Activated T-helper 17 cell treated with anti-CD3 and anti-CD28 coated beads, Interleukin-2, amount 50 U/mL, for 72 hours (primary cell): ENCODE results near the gene NEMP2. TPM values are rescaled to one million over a fixed set of nuclear protein-coding genes. Genes with fewer than 3 reads are reported as not detected.

ENCODE experiments used
- ATAC-seq: fragments of 150-1000 bp; cut with Tn5 transposase; replicated peaks from 2 replicates; pipeline ENCODE4 v1.10.0; 2021; ENCODE audit warnings: mild to moderate bottlenecking, moderate library complexity
- H3K27ac Mint-ChIP-seq: one replicate; pipeline ENCODE4 v1.8.0; 2022; ENCODE audit warnings: mixed read lengths
- H3K27me3 Mint-ChIP-seq: one replicate; pipeline ENCODE4 v1.8.0; 2022; ENCODE audit warnings: mixed read lengths
- H3K36me3 Mint-ChIP-seq: one replicate; pipeline ENCODE4 v1.8.0; 2022; ENCODE audit warnings: low read depth, mild to moderate bottlenecking, mixed read lengths
- H3K4me1 Mint-ChIP-seq: one replicate; pipeline ENCODE4 v1.8.0; 2022; ENCODE audit warnings: mixed read lengths
- H3K4me3 Mint-ChIP-seq: one replicate; pipeline ENCODE4 v1.8.0; 2022; ENCODE audit warnings: mild to moderate bottlenecking, mixed read lengths
- H3K9me3 Mint-ChIP-seq: one replicate; pipeline ENCODE4 v1.8.0; 2022; ENCODE audit warnings: mixed read lengths
- total RNA-seq, 2 donors: library from RNA; stranded (reverse); gene quantifications; one replicate each; pipeline ENCODE4 v1.2.3, GENCODE V29; 2022

The NEMP2 gene
- total RNA-seq, 2 donors from 2014 or later: 10.6 to 16.5 TPM

- no peaks in the 10 kb centered on the region for H3K27me3 Mint-ChIP-seq
- H3K36me3 Mint-ChIP-seq: peaks cover 33% of the 10 kb centered on the region
- H3K4me3 Mint-ChIP-seq: no peak overlapping the region
- H3K4me1 Mint-ChIP-seq: peaks cover 17% of the 10 kb centered on the region
- no peak for ATAC-seq
- H3K9me3 Mint-ChIP-seq: peaks cover 33% of the 10 kb centered on the region
- no peak overlapping the region for H3K27ac Mint-ChIP-seq
Observed at GRCh38 chr2:190538201-190538600, 3.7 kb upstream of the NEMP2 start.

- Mint-ChIP-seq H3K27ac (no peak overlapping the region), H3K4me1 (peaks cover 19% of the 10 kb centered on the region), H3K9me3 (peaks cover 33% of the 10 kb centered on the region), H3K27me3 (no peaks in the 10 kb centered on the region), H3K4me3 (no peak overlapping the region), H3K36me3 (peaks cover 33% of the 10 kb centered on the region)
- no peak for ATAC-seq
Observed at GRCh38 chr2:190537765-190538164, 3.2 kb upstream of the NEMP2 start.

- Mint-ChIP-seq H3K27ac (peak overlapping the region; percentile 35), H3K4me1 (peaks cover 24% of the 10 kb centered on the region), H3K27me3 (no peaks in the 10 kb centered on the region), H3K4me3 (peak overlapping the region; percentile 98), H3K9me3 (peaks cover 18% of the 10 kb centered on the region), H3K36me3 (peaks cover 19% of the 10 kb centered on the region)
- ATAC-seq: no peak
Observed at GRCh38 chr2:190535586-190535985, 1.1 kb upstream of the NEMP2 start.

GRCh38 chr2:190535121-190535439, 558 bp upstream of the NEMP2 start:
- peaks cover 15% of the 10 kb centered on the region for H3K36me3 Mint-ChIP-seq
- peaks cover 29% of the 10 kb centered on the region for H3K4me1 Mint-ChIP-seq
- ATAC-seq: no peak
- H3K27ac Mint-ChIP-seq: peak overlapping the region; percentile 35
- peaks cover 16% of the 10 kb centered on the region for H3K9me3 Mint-ChIP-seq
- peak overlapping the region; percentile 98 for H3K4me3 Mint-ChIP-seq
- H3K27me3 Mint-ChIP-seq: no peaks in the 10 kb centered on the region

GRCh38 chr2:190533968-190534309, 583 bp downstream of the NEMP2 start:
- Mint-ChIP-seq H3K4me3 (peak overlapping the region; percentile 98), H3K9me3 (peaks cover 8% of the 10 kb centered on the region), H3K4me1 (peaks cover 41% of the 10 kb centered on the region), H3K27ac (peak overlapping the region; percentile 98), H3K27me3 (no peaks in the 10 kb centered on the region), H3K36me3 (peaks cover 15% of the 10 kb centered on the region)
- peak; percentile 57 for ATAC-seq

GRCh38 chr2:190533175-190533967, 1.2 kb downstream of the NEMP2 start:
- peaks cover 5% of the 10 kb centered on the region for H3K9me3 Mint-ChIP-seq
- H3K36me3 Mint-ChIP-seq: peaks cover 15% of the 10 kb centered on the region
- ATAC-seq: no peak
- H3K4me3 Mint-ChIP-seq: peak overlapping the region; percentile 98
- H3K27me3 Mint-ChIP-seq: no peaks in the 10 kb centered on the region
- H3K4me1 Mint-ChIP-seq: peaks cover 41% of the 10 kb centered on the region
- H3K27ac Mint-ChIP-seq: peak overlapping the region; percentile 98

GRCh38 chr2:190532581-190532980, 1.9 kb downstream of the NEMP2 start:
- Mint-ChIP-seq H3K27ac (no peak overlapping the region), H3K27me3 (no peaks in the 10 kb centered on the region), H3K9me3 (peaks cover 5% of the 10 kb centered on the region), H3K4me3 (peak overlapping the region; percentile 98), H3K4me1 (peaks cover 45% of the 10 kb centered on the region), H3K36me3 (peaks cover 15% of the 10 kb centered on the region)
- no peak for ATAC-seq

- Mint-ChIP-seq H3K27me3 (no peaks in the 10 kb centered on the region), H3K27ac (peak overlapping the region; percentile 61), H3K4me1 (peaks cover 43% of the 10 kb centered on the region), H3K4me3 (peak overlapping the region; percentile 98), H3K36me3 (no peaks in the 10 kb centered on the region), H3K9me3 (no peaks in the 10 kb centered on the region)
- ATAC-seq: no peak
Observed at GRCh38 chr2:190530248-190530900, 4.1 kb downstream of the NEMP2 start.

GRCh38 chr2:190529486-190530247, 4.9 kb downstream of the NEMP2 start:
- Mint-ChIP-seq H3K36me3 (peaks cover under 1% of the 10 kb centered on the region), H3K4me1 (peaks cover 45% of the 10 kb centered on the region), H3K27ac (peak overlapping the region; percentile 61), H3K9me3 (no peaks in the 10 kb centered on the region), H3K27me3 (no peaks in the 10 kb centered on the region), H3K4me3 (peak overlapping the region; percentile 98)
- ATAC-seq: no peak

- Mint-ChIP-seq H3K27me3 (no peaks in the 10 kb centered on the region), H3K36me3 (peaks cover 12% of the 10 kb centered on the region), H3K9me3 (no peaks in the 10 kb centered on the region), H3K27ac (no peak overlapping the region), H3K4me1 (peaks cover 43% of the 10 kb centered on the region), H3K4me3 (no peak overlapping the region)
- ATAC-seq: no peak
Observed at GRCh38 chr2:190528521-190529001, 6.0 kb downstream of the NEMP2 start.

- Mint-ChIP-seq H3K4me3 (no peak overlapping the region), H3K27ac (no peak overlapping the region), H3K36me3 (peaks cover 16% of the 10 kb centered on the region), H3K9me3 (no peaks in the 10 kb centered on the region), H3K4me1 (peaks cover 38% of the 10 kb centered on the region), H3K27me3 (no peaks in the 10 kb centered on the region)
- ATAC-seq: no peak
Observed at GRCh38 chr2:190527918-190528317, 6.6 kb downstream of the NEMP2 start.

GRCh38 chr2:190527214-190527613, 7.3 kb downstream of the NEMP2 start:
- ATAC-seq: no peak
- Mint-ChIP-seq H3K27ac (no peak overlapping the region), H3K4me1 (peaks cover 38% of the 10 kb centered on the region), H3K36me3 (peaks cover 16% of the 10 kb centered on the region), H3K9me3 (no peaks in the 10 kb centered on the region), H3K27me3 (no peaks in the 10 kb centered on the region), H3K4me3 (no peak overlapping the region)

- H3K9me3 Mint-ChIP-seq: no peaks in the 10 kb centered on the region
- no peaks in the 10 kb centered on the region for H3K27me3 Mint-ChIP-seq
- no peak for ATAC-seq
- no peak overlapping the region for H3K4me3 Mint-ChIP-seq
- H3K36me3 Mint-ChIP-seq: peaks cover 16% of the 10 kb centered on the region
- peaks cover 33% of the 10 kb centered on the region for H3K4me1 Mint-ChIP-seq
- peak overlapping the region; percentile 7 for H3K27ac Mint-ChIP-seq
Observed at GRCh38 chr2:190526105-190526750, 8.3 kb downstream of the NEMP2 start.

- Mint-ChIP-seq H3K4me3 (no peak overlapping the region), H3K27me3 (no peaks in the 10 kb centered on the region), H3K36me3 (peaks cover 16% of the 10 kb centered on the region), H3K9me3 (no peaks in the 10 kb centered on the region), H3K4me1 (peaks cover 36% of the 10 kb centered on the region), H3K27ac (no peak overlapping the region)
- peak; percentile 67 for ATAC-seq
Observed at GRCh38 chr2:190524928-190525327, 9.6 kb downstream of the NEMP2 start.
